Epithelial cell of esophagus (primary cell): ENCODE data around the gene ESR1.

Experiments
- DNase-seq: peaks from one replicate; pipeline ENCODE4 v3.0.0; 2010; ENCODE audit warnings: low read depth
- H3K4me3 ChIP-seq: 2 replicates; pipeline ENCODE4 v1.5.1; 2011; ENCODE audit warnings: mild to moderate bottlenecking, low read length, control low read depth
- TF ChIP-seq, protein P1 (sequence below): IDR thresholded peaks from 2 replicates; pipeline ENCODE4 v1.5.1; 2011; ENCODE audit warnings: low read depth, mild to moderate bottlenecking, low read length, control low read depth, inconsistent platforms; ENCODE audit not compliant: insufficient read depth; ENCODE audit errors: missing control alignments

The ESR1 gene

DNA sequence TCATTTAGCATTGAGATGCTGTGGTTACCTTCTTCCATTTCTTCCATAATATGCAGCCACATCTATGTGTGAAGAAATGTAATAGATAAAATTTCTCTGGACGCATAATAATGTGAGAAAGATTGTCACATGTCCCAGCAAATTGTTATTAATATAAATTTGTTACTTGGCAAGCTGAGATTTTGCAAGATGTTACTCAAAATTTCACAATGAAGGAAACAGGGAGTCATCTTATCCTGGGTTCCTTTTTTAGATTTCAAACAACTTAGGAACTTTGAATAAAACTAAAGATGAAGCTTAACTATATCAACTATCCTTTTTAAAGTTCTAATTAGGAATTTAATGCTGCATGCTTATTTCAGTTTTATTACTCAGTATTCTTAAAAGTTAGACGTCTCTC, 3.6 kb downstream of the ESR1 start:
- TF ChIP-seq, protein P1, sequence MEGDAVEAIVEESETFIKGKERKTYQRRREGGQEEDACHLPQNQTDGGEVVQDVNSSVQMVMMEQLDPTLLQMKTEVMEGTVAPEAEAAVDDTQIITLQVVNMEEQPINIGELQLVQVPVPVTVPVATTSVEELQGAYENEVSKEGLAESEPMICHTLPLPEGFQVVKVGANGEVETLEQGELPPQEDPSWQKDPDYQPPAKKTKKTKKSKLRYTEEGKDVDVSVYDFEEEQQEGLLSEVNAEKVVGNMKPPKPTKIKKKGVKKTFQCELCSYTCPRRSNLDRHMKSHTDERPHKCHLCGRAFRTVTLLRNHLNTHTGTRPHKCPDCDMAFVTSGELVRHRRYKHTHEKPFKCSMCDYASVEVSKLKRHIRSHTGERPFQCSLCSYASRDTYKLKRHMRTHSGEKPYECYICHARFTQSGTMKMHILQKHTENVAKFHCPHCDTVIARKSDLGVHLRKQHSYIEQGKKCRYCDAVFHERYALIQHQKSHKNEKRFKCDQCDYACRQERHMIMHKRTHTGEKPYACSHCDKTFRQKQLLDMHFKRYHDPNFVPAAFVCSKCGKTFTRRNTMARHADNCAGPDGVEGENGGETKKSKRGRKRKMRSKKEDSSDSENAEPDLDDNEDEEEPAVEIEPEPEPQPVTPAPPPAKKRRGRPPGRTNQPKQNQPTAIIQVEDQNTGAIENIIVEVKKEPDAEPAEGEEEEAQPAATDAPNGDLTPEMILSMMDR = no peak
- no peak overlapping the region for H3K4me3 ChIP-seq
- no peak for DNase-seq

DNA sequence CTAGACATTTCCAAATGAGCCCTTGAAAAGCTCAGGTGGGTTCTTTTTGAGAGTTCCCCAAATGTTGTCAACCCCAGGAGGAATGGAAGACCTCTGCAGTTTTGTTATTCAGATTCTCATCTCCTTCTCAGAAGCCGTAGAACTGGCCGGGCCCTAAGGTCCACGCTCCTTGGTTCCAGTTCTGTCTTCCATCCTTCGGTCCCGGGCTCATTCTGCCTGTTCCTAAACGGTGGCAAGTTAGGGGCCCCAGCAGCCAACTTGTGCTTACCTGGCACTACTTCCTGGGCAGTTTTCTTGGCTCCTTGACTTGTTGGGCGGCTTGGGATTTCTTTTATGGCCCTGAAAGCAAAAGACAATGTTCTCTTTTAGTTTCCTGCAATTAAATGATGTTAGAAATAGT, 6.4 kb downstream of the ESR1 start:
- DNase-seq = no peak
- H3K4me3 ChIP-seq = no peak overlapping the region
- TF ChIP-seq, protein P1 = no peak

DNA sequence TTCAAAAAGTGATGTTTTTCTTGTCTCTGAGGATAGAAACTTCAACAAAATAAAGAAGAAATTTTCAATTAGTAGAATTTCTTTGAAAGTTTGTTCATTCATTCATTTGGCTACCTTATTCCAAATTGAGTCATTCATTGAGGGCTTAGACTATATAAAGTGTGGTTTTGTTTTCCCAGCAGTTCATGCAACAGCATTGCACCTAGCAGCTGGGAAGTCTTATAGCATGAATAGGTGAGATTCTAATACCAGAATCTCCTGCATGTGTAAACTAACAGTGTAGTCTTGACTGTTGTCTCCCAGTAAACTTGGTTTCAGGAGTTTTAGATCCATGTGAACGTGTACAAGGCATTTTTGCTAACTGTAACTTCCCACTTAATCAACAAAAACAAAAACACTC, 7.1 kb downstream of the ESR1 start:
- DNase-seq = no peak
- TF ChIP-seq, protein P1 = no peak
- H3K4me3 ChIP-seq = no peak overlapping the region

DNA sequence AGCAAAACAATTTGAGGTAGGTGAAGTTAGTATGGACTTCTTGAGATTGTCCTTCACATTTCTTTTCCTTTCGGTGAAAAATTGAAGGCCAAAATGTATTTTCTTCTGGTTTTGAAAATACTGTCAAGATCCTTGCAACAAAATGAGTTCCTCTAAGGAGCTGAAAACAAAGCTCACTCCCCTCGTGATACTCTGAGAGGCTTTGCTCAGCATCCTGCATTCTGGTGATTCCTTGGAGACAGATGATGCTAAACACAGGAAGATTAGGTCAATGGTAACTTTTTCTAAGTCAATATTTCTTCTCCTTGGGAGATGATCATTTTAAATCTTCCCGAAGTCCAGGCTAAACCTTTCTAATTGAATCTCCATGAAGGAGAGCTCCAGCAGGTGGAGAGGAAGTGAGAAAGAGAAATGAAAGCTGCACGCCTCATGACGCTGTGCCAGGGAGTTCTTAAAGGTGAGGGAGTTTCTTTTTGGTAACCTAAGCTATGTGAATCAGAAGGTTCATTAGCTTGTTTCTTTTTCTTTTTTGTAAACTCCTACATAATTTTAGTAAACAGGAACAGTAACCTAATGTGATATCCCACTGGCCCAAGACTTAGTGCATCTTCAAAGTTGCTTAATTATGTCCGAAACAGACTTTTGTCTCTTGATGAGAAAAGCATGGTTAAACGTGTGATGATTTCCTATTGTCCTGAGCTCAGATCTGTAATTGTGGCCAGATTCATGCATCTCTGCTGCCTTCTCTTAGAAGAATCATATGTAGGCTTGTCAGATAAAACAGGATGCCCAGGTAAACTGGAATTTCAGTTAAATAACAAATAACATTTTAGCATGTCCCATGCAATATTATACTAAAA, 15.0 kb downstream of the ESR1 start:
- TF ChIP-seq, protein P1 = no peak
- no peak for DNase-seq
- H3K4me3 ChIP-seq = no peak overlapping the region

DNA sequence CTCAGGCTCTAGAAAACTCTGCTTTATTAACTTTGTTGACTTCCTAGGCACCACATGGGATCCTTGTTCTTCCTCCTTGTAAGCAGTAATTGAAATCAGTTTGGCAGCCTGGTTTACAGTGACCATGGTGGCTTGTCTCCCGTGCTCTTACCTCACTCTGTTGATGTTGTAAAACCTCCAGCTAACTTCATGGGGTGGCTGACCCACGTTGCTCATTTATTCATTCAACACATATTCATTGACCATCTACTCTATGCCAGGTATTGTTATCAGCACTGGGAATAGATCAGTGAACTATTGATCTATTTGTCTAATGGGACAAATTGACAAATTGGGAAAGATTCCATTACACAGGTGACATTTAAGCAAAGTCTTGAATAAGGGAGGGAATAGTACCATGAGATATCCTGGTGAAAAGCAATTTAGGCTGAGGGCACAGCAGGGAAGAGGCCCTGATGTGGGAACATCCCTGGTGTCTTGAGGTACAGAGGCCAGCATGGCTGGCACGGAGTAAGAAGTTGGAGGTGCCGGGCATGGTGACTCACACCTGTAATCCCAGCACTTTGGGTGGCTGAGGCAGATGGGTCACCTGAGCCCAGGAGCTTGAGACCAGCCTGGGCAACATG, 19.1 kb downstream of the ESR1 start:
- TF ChIP-seq, protein P1 = no peak
- H3K4me3 ChIP-seq = no peak overlapping the region
- no peak for DNase-seq

DNA sequence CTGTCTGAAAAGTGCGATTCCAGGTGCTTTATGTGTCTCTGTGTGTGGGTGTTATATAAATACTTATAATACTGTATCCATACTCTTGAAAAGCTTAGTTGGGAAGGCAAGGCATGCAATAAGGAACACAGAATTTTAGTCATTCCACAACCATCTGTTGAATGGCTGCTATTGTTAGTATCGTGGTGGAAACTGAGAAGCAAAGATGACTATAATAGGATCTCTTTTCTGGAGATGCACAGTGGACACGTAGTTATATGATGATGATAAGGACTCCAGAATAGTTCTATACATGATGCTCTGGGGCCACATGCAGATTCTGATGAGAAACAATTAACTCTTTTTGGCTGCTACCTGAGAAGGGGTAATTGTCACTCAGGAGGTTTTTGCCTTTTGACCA, 25.2 kb downstream of the ESR1 start:
- no peak for DNase-seq
- H3K4me3 ChIP-seq = no peak overlapping the region
- TF ChIP-seq, protein P1 = no peak
